GM12865 (cell line): ENCODE results near the gene ST6GALNAC5.

ENCODE experiments used
- DNase-seq: peaks from one replicate; pipeline ENCODE4 v3.0.0; 2010; ENCODE audit warnings: low read depth
- H3K4me3 ChIP-seq: 2 replicates; pipeline ENCODE4 v1.5.1; 2011; ENCODE audit warnings: mild to moderate bottlenecking, low read depth, low read length, control low read depth
- CTCF ChIP-seq: IDR thresholded peaks from 2 replicates; pipeline ENCODE4 v1.5.1; 2011; ENCODE audit warnings: low read length, control low read depth, low read depth, inconsistent platforms; ENCODE audit not compliant: insufficient read depth; ENCODE audit errors: missing control alignments

ST6GALNAC5 gene

GRCh38 chr1:77056525-77056924, 189.2 kb downstream of the ST6GALNAC5 start:
- TF ChIP-seq CTCF, result no peak
- H3K4me3 ChIP-seq, result no peak overlapping the region
- no peak for DNase-seq

GRCh38 chr1:77057994-77058585, 190.8 kb downstream of the ST6GALNAC5 start:
- TF ChIP-seq CTCF, result no peak
- H3K4me3 ChIP-seq, result no peak overlapping the region
- DNase-seq, result no peak

- DNase-seq, result no peak
- no peak overlapping the region for H3K4me3 ChIP-seq
- no peak for TF ChIP-seq CTCF
These were observed 192.7 kb downstream of the ST6GALNAC5 start for GRCh38 chr1:77060000-77060399.

- DNase-seq, result no peak
- no peak for TF ChIP-seq CTCF
- H3K4me3 ChIP-seq, result no peak overlapping the region
These were observed 193.9 kb downstream of the ST6GALNAC5 start for GRCh38 chr1:77061162-77061561.

- no peak for TF ChIP-seq CTCF
- no peak overlapping the region for H3K4me3 ChIP-seq
- no peak for DNase-seq
These were observed 195.8 kb downstream of the ST6GALNAC5 start for GRCh38 chr1:77063118-77063517.

GRCh38 chr1:77064246-77064645, 197.0 kb downstream of the ST6GALNAC5 start:
- no peak for DNase-seq
- no peak for TF ChIP-seq CTCF
- no peak overlapping the region for H3K4me3 ChIP-seq

- DNase-seq, result no peak
- no peak overlapping the region for H3K4me3 ChIP-seq
- TF ChIP-seq CTCF, result no peak
These were observed 198.5 kb downstream of the ST6GALNAC5 start for GRCh38 chr1:77065693-77066342.
